HepG2 (cell line): ENCODE results near the gene CMIP. TPM values are rescaled to one million over a fixed set of nuclear protein-coding genes. Genes with fewer than 3 reads are reported as not detected.

Source experiments
- BHLHE40 ChIP-seq: IDR thresholded peaks from 2 replicates; pipeline ENCODE4 v1.6.1; 2011; ENCODE audit warnings: low read length, improper control_type of control experiment
- FOXK1 ChIP-seq: sonication (generic); formaldehyde crosslinking; IDR thresholded peaks from 2 replicates; pipeline ENCODE4 v1.4.0; 2020; ENCODE audit warnings: low read depth, missing genetic modification reagents, borderline replicate concordance
- MIER3 ChIP-seq: IDR thresholded peaks from 2 replicates; pipeline ENCODE4 v1.6.1; 2016; ENCODE audit warnings: missing compliant biosample characterization, borderline replicate concordance
- MXI1 ChIP-seq: IDR thresholded peaks from 3 replicates; pipeline ENCODE4 v1.6.1; 2012; ENCODE audit warnings: low read depth, low read length, inconsistent platforms, borderline replicate concordance
- NFE2L2 ChIP-seq: fragments of 150-350 bp; IDR thresholded peaks from 2 replicates; pipeline ENCODE4 v1.6.1; 2014; ENCODE audit warnings: low read length
- RELA ChIP-seq: sonication (generic); formaldehyde crosslinking; IDR thresholded peaks from 2 replicates; pipeline ENCODE4 v1.4.0; 2020; ENCODE audit warnings: missing genetic modification reagents
- ZNF616 ChIP-seq: sonication (generic); formaldehyde crosslinking; IDR thresholded peaks from 2 replicates; pipeline ENCODE4 v1.5.0; 2020; ENCODE audit warnings: low read depth, mild to moderate bottlenecking, missing genetic modification reagents
- ZNF780A ChIP-seq: sonication (generic); formaldehyde crosslinking; IDR thresholded peaks from 2 replicates; pipeline ENCODE4 v1.8.0; 2022; ENCODE audit warnings: mild to moderate bottlenecking, missing genetic modification reagents, moderate library complexity
- polyA plus RNA-seq, 8 experiments: library from polyadenylated mRNA; depleted of rRNA in 3 of 8; stranded (reverse) in 7 of 8; unstranded in 1 of 8; fragments of >200 nt; fragmentation: Illumina TruSeq in 4 of 8; extraction: Trizol in 4 of 8; gene quantifications; 2 replicates each; pipeline versions ENCODE4 v1.2.1 to v1.2.3, GENCODE V29; 2011 to 2016; ENCODE audit warnings: low read depth in 4 of 8, missing spikeins in 1 of 8, mixed read lengths in 1 of 8; ENCODE audit not compliant: insufficient read depth in 1 of 8
- total RNA-seq, 5 experiments: library from RNA; depleted of rRNA; stranded (reverse); fragments of >200 nt; fragmentation: Illumina TruSeq; extraction: Trizol; gene quantifications; 2 replicates each; pipeline ENCODE4 v1.2.3, GENCODE V29; 2016; ENCODE audit warnings: low read depth in 1 of 5
- TF ChIP-seq, protein P1 (sequence below): IDR thresholded peaks from 2 replicates; pipeline ENCODE4 v1.6.1; 2016; ENCODE audit warnings: low read depth, borderline replicate concordance
- TF ChIP-seq, protein P2 (sequence below): sonication (generic); formaldehyde crosslinking; IDR thresholded peaks from 2 replicates; pipeline ENCODE4 v1.9.0; 2021; ENCODE audit warnings: missing genetic modification reagents, mild to moderate bottlenecking, borderline replicate concordance
- TF ChIP-seq, protein P3 (sequence below): sonication (generic); formaldehyde crosslinking; IDR thresholded peaks from 2 replicates; pipeline ENCODE4 v1.4.0; 2020; ENCODE audit warnings: missing genetic modification reagents, borderline replicate concordance
- TF ChIP-seq, protein P4 (sequence below): sonication (generic); formaldehyde crosslinking; IDR thresholded peaks from 2 replicates; pipeline ENCODE4 v1.4.0; 2020; ENCODE audit warnings: mild to moderate bottlenecking, missing genetic modification reagents, borderline replicate concordance
- TF ChIP-seq, protein P5 (sequence below): IDR thresholded peaks from 2 replicates; pipeline ENCODE4 v1.6.1; 2016; ENCODE audit warnings: missing genetic modification reagents, missing compliant biosample characterization
- TF ChIP-seq, protein P6 (sequence below): sonication (generic); formaldehyde crosslinking; IDR thresholded peaks from 2 replicates; pipeline ENCODE4 v1.9.0; 2021; ENCODE audit warnings: missing genetic modification reagents, mild to moderate bottlenecking, borderline replicate concordance
- TF ChIP-seq, protein P7 (sequence below), 2 experiments: sonication (generic) in 1 of 2; formaldehyde crosslinking in 1 of 2; IDR thresholded peaks; 2 replicates each; pipeline versions ENCODE4 v1.5.1 to v1.6.1; 2011 to 2020; ENCODE audit warnings: borderline replicate concordance in 1 of 2, low read depth in 1 of 2, low read length in 1 of 2, mild to moderate bottlenecking in 1 of 2, missing genetic modification reagents in 1 of 2, moderate library complexity in 1 of 2

Gene CMIP
- total and polyA plus RNA-seq, 2 of the 13 experiments (the other 11 are each of a cell fraction or from before 2014, with no cell fraction given), result 10.9 to 18.1 TPM

DNA sequence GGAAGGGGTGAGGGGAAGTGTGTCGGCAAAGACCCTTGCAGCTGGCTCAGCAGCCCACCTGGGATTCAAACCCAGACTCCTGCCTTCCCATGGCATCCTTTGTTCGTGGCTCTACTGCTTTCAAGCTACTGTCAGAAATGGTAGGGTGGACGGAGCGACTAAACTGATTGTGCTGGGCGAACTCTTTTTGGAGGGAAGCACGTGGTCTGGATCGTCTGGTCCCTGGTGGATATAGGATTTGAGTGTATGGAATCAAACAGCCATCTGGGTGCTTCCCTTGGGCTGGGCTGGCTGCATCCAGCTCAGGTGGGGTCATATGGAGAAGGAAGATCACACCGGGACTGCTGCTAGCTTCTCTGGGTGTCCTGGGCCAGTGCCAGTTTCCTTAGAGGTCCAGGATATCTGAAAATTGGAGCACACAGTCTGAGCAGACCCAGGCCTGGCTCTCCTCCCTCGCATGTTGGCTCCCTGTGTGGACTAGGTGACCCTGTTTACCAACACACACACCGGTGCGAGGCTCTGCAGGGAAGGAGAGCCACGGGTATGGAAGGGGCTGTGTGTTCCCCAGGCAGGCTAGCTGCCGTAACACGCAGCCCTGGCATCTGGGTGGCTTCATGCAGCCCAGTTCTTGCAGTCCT is 8.6 kb downstream of the CMIP start (continued):
- TF ChIP-seq MXI1 (no peak), RELA (no peak), MIER3 (CRISPR knock-in tag) (no peak), FOXK1 (CRISPR knock-in tag) (peak; percentile 32; the same call in 1 of the 2 replicates), NFE2L2 (no peak), ZNF616 (CRISPR knock-in tag) (0 out of 2 replicates have a peak, but pooled peaks have one; percentile 34), BHLHE40 (no peak), ZNF780A (CRISPR knock-in tag) (no peak)
- TF ChIP-seq, protein P1, sequence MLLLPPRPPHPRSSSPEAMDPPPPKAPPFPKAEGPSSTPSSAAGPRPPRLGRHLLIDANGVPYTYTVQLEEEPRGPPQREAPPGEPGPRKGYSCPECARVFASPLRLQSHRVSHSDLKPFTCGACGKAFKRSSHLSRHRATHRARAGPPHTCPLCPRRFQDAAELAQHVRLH (CRISPR knock-in tag), result peak; percentile 38; the same call in 1 of the 2 replicates
- TF ChIP-seq, protein P2, sequence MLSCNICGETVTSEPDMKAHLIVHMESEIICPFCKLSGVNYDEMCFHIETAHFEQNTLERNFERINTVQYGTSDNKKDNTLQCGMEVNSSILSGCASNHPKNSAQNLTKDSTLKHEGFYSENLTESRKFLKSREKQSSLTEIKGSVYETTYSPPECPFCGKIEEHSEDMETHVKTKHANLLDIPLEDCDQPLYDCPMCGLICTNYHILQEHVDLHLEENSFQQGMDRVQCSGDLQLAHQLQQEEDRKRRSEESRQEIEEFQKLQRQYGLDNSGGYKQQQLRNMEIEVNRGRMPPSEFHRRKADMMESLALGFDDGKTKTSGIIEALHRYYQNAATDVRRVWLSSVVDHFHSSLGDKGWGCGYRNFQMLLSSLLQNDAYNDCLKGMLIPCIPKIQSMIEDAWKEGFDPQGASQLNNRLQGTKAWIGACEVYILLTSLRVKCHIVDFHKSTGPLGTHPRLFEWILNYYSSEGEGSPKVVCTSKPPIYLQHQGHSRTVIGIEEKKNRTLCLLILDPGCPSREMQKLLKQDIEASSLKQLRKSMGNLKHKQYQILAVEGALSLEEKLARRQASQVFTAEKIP, result no peak
- TF ChIP-seq, protein P3, sequence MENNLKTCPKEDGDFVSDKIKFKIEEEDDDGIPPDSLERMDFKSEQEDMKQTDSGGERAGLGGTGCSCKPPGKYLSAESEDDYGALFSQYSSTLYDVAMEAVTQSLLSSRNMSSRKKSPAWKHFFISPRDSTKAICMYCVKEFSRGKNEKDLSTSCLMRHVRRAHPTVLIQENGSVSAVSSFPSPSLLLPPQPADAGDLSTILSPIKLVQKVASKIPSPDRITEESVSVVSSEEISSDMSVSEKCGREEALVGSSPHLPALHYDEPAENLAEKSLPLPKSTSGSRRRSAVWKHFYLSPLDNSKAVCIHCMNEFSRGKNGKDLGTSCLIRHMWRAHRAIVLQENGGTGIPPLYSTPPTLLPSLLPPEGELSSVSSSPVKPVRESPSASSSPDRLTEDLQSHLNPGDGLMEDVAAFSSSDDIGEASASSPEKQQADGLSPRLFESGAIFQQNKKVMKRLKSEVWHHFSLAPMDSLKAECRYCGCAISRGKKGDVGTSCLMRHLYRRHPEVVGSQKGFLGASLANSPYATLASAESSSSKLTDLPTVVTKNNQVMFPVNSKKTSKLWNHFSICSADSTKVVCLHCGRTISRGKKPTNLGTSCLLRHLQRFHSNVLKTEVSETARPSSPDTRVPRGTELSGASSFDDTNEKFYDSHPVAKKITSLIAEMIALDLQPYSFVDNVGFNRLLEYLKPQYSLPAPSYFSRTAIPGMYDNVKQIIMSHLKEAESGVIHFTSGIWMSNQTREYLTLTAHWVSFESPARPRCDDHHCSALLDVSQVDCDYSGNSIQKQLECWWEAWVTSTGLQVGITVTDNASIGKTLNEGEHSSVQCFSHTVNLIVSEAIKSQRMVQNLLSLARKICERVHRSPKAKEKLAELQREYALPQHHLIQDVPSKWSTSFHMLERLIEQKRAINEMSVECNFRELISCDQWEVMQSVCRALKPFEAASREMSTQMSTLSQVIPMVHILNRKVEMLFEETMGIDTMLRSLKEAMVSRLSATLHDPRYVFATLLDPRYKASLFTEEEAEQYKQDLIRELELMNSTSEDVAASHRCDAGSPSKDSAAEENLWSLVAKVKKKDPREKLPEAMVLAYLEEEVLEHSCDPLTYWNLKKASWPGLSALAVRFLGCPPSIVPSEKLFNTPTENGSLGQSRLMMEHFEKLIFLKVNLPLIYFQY (CRISPR knock-in tag), result no peak
- TF ChIP-seq, protein P4, sequence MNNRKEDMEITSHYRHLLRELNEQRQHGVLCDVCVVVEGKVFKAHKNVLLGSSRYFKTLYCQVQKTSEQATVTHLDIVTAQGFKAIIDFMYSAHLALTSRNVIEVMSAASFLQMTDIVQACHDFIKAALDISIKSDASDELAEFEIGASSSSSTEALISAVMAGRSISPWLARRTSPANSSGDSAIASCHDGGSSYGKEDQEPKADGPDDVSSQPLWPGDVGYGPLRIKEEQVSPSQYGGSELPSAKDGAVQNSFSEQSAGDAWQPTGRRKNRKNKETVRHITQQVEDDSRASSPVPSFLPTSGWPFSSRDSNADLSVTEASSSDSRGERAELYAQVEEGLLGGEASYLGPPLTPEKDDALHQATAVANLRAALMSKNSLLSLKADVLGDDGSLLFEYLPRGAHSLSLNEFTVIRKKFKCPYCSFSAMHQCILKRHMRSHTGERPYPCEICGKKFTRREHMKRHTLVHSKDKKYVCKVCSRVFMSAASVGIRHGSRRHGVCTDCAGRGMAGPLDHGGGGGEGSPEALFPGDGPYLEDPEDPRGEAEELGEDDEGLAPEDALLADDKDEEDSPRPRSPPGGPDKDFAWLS (CRISPR knock-in tag), result no peak
- TF ChIP-seq, protein P5, sequence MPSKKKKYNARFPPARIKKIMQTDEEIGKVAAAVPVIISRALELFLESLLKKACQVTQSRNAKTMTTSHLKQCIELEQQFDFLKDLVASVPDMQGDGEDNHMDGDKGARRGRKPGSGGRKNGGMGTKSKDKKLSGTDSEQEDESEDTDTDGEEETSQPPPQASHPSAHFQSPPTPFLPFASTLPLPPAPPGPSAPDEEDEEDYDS (CRISPR knock-in tag), result no peak
- TF ChIP-seq, protein P6, sequence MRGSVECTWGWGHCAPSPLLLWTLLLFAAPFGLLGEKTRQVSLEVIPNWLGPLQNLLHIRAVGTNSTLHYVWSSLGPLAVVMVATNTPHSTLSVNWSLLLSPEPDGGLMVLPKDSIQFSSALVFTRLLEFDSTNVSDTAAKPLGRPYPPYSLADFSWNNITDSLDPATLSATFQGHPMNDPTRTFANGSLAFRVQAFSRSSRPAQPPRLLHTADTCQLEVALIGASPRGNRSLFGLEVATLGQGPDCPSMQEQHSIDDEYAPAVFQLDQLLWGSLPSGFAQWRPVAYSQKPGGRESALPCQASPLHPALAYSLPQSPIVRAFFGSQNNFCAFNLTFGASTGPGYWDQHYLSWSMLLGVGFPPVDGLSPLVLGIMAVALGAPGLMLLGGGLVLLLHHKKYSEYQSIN (CRISPR knock-in tag), result no peak
- TF ChIP-seq, protein P7, sequence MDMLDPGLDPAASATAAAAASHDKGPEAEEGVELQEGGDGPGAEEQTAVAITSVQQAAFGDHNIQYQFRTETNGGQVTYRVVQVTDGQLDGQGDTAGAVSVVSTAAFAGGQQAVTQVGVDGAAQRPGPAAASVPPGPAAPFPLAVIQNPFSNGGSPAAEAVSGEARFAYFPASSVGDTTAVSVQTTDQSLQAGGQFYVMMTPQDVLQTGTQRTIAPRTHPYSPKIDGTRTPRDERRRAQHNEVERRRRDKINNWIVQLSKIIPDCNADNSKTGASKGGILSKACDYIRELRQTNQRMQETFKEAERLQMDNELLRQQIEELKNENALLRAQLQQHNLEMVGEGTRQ (IDR thresholded peaks at IDR 0.05; ENCODE audit: low read depth, low read length), result no peak
- TF ChIP-seq, protein P7 (CRISPR knock-in tag; IDR thresholded peaks at IDR 0.05; ENCODE audit: borderline replicate concordance), result no peak
